NCI-H2227 (cell line): ENCODE measurements around the gene CAVIN1.
A peak's percentile ranks its signal among the peaks of the same experiment; 100 is the strongest.
"Not testable (repeated sequence)": the region's sequence is repeated elsewhere in the genome, so short reads cannot be mapped to it uniquely, and the experiment has no call there.

Source experiments
- DNase-seq: peaks from one replicate; lab custom pipeline; 2025; ENCODE audit not compliant: unreplicated experiment; lab: John Stamatoyannopoulos, UW

The CAVIN1 gene

DNA sequence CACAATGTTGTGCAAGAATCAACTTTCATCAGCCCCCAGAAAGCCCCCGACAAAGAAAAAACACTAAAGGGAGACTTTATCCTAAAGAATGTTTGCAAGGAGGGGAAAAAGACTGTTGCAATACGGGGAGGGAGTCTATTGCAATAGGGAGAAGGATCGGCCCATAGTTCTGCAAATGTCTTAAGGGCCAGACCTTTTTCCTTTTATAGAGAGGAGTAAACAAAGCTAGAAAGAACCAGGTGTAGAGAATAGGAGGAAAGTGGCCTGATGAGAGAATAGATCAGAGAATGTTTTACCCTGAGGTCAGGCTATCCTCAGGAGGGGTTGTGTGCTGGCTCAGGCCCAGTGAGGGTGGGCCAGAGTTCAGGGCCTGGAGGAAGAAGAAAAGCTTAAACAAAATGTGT lies 8.7 kb upstream of the CAVIN1 start:
- DNase-seq = no peak

DNA sequence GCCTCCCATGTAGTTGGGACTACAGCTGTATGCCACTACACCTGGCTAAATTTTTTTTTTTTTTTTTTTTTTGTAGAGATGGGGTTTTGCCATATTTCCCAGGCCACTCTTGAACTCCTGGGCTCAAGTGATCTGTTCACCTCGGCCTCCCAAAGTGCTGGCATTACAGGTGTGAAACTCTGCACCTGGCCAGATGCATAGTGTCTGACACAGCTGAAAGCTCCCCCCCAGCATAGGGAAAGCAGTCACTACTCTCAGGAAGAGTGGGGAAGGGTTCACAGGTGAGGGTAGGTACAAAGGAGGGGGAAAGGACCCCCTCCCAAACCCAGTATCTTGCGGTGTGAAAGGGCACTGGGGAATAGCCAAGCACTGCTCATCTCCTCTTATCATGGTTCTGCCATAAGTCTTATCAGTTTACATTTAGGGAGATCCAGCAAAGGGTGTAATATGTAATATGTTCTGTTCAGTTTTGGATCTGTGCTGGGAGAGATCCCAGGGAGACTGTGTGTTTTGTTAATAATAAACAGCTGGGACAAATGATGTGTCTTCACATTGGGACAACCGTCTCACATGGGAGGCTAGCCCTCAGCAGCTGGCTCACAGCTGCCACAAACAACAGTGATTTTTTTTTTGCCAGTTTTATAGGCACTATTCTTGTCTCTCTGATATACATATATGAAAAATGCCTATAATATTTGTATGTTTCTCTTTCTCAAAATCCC lies 6.8 kb upstream of the CAVIN1 start:
- no peak for DNase-seq

DNA sequence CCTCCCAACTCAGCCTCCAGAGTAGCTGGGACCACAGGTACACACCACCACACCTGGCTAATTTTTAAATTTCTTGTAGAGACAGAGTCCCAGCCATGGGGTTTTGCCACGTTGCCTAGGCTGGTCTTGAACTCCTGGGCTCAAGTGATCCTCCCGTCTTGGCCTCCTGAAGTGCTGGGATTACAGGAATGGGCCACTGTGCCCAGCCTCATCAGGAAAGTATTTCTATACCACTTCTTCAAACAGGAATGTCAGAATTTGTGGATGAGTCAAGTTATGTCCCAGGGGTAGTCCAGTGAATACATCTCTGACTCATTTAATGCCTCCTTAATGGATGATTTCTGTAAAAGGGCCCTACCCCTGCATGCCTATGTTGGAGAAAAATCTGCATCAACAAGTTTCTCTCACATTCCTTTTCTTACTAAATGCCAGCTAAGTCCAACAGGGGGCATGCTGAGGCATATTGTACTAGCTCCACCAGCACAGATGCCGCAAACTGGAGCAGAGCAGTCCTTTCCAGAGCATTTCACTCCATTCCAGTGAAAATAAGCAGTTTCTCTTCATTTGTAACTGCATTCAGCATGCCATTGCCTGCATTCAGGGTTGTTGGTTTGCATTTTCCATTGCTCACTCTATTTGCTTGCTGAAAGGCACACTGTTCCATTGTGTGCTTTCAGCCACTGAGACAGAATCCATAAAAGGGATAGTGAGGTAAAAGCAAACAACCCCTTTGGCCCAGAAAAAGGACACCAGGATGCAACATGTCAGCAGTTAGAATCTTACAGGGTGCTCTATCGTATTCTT lies 5.3 kb upstream of the CAVIN1 start:
- DNase-seq = peak; percentile 74

DNA sequence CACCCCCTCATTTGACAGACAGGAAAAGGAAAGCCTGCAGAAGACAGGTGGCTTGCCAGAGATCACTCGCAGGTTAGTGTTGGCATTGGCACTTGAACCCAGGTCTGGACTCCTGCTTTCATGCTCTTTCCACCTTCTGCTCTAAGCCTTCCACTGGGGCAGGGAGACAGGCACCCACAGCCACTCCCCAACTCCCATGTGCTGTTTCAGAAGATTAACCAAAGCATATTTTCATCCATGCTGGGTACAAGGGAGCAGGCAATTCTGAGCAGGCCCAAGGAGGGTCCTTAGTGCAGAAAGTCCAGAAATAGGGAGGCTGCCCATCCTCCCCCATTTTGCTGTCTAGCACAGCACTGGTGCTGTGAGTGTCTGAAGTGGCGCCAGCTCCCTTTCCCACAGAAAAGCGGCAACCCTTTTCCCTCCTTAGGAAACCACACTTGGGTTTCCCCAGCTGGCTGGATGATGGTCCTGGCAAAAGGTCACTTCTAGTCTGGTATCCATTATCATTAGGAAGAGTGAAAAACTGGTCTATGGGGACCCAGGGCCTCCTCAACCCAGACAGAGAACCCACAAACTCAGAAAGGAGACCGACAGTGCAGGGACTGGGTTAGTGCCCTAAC lies 2.0 kb upstream of the CAVIN1 start:
- no peak for DNase-seq

DNA sequence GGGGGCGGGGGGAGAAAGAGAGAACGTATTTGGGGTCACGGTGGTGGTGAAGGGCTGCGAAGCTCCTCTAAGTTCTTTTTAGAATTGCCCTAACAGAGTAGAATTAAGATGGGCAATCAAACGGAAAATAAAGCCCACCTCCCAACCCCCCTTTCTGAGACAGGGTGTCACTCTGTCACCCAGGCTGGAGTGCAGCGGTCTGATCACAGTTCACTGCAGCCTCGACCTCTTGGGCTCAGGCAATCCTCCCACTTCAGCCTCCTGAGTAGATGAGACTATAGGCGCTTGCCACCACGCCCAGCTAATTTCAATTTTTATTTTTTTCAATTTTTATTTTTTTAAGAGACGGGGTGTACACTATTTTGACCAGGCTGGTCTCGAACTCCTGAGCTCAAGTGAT lies 710 bp upstream of the CAVIN1 start:
- DNase-seq = no peak

DNA sequence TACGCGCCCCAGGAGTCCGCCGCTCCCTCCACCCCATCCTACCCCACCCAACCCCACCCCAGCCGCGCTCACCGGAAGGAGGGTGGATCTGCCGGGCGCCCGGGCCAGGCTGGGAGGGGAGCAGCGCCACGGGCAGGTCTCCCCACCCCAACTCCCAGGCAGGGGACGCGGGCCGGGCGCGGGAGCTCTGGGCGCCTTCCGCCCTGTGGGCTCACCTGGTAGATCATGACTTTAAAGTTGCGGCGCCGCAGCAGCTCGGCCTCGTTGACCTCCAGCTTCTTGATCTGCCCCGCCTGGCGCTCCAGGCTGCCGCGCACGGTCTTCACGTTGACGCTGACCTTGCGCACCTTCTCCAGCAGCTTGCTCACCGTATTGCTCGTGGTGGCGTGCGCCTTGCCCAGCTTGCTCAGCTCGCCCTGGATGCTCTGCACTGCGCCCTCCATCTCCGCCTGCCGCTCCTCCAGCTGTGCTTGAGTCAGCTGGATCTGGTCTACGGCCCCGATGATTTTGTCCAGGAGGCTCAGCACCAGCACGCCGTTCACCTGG lies 571 bp downstream of the CAVIN1 start:
- peak; percentile 44 for DNase-seq

DNA sequence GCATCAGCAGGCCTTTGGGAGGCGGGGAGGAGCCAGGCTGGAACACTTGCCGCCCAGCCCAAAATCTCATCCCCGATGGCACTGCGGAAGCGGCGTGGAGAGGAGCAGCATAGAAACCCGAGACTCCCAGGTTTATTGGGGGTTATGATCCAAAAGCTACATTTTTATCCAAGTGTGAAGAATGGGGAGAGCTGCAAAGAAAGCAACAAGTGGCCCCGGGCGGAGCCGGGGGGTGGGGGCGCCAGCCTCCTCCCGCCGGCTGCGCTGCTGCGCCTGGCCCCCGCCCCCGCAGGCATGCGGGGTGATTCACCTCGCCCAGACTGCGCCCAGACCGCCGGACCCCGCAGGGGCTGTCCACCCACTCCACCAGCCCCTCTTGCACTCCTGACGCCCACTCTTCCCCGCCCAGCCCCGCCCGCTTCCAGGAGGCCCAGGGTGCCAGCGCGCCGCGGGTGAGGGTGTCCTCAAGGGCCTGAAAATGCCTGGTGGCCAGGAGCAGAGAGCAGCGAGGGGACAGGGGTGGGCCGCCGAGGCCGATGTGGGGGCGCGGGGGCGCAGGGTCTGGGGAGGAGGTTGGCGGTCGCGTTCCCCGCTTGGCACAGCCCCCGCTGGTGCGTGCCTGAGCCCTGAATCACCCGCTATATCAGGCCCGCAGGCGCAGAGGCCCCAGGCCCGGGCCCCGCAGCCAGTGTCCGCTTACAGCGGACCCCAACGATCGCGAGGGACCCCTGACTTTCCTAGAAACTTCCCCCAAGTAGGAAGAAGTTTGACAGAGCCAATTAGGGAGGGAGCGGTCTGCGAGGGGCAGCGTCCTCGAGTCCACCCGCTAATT lies 1.3 kb downstream of the CAVIN1 start:
- no peak for DNase-seq

DNA sequence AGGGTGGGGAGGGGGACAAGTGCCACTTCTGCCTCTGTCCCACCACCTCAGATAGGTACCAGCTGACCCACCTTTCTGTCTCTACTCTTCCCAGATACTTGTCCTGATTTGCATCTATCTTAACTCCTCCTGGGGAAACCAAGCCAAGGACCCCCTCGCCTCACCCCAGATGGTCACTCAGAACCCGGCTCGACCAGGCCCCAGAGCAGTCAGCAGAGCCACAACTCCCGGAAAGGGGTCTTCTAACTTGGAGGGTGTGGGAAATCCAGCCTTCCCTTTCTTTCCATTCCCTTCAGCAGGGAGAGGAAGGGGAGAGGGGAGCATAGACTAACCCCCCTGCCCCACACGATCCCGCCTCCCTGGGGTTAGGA lies 1.9 kb downstream of the CAVIN1 start:
- no peak for DNase-seq

DNA sequence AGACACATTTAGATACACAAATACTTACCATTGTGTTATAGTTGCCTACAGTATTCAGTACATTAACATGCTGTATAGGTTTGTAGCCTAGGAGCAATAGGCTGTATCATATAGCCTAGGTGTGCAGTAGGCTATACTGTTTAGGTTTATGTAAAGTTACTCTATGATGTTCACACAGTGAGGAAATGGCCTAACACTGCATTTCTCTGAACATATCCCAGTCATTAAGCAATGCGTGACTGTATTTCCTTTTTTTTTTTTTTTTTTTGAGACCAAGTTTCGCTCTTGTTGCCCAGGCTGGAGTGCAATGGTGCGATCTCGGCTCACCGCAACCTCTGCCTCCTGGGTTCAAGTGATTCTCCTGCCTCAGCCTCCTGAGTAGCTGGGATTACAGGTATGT lies 5.1 kb downstream of the CAVIN1 start:
- DNase-seq = not testable (repeated sequence)

DNA sequence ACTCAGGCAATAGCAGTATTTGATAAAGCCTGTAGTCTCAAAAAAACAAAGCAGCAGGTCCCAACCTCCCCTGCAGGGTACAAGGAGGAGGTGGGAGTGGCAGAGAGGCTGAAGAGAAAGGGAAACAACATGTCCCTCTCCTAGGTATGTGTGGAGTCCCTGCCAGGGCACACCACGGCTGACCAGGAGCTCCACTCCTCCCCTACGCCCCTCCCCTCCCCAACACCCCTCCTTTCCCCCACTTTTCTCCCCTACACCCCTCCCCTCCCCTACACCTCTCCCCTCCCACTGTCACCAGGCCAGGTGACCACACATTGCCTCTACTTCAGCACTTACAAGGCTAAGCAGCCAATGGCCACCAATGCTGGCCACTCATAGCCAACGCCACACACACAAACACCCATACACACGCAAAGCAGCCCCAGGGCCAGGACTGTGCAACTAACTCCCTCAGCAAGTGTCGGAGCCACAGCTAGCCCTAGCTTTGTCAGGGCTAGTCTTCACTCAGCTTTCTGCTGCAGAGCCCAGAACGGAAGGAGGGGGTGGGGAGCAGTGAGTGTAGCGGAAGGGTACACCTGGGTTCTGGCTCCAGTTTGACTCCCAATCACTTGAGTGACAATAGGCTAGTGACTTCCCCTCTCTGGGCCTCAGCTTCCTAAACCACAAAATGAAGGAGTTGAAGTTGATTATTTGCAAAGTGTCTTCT lies 8.2 kb downstream of the CAVIN1 start:
- no peak for DNase-seq

DNA sequence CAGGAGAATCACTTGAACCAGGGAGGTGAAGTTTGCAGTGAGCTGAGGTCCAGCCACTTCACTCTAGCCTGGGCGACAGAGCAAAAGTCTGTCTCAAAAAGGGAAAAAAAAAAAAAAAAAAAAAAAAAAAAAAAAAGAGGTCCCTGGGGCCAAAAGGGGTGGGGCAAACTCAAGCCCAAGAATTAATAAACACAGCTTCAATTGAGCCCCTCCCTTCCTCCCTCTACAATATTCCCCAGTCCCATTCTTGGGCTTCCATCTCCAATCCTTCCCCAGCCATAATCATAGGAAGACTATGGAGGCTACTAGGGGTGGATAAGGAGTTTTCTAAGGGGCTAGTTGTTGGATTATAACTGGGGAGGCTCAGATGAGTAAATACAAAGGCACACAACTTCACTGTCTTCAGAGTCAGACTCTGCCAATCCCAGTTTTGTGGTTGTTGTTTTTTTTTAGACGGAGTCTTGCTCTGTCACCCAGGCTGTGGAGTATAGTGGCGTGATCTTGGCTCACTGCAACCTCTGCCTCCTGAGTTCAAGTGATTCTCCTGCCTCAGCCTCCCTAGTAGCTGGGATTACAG lies 9.5 kb downstream of the CAVIN1 start:
- no peak for DNase-seq

DNA sequence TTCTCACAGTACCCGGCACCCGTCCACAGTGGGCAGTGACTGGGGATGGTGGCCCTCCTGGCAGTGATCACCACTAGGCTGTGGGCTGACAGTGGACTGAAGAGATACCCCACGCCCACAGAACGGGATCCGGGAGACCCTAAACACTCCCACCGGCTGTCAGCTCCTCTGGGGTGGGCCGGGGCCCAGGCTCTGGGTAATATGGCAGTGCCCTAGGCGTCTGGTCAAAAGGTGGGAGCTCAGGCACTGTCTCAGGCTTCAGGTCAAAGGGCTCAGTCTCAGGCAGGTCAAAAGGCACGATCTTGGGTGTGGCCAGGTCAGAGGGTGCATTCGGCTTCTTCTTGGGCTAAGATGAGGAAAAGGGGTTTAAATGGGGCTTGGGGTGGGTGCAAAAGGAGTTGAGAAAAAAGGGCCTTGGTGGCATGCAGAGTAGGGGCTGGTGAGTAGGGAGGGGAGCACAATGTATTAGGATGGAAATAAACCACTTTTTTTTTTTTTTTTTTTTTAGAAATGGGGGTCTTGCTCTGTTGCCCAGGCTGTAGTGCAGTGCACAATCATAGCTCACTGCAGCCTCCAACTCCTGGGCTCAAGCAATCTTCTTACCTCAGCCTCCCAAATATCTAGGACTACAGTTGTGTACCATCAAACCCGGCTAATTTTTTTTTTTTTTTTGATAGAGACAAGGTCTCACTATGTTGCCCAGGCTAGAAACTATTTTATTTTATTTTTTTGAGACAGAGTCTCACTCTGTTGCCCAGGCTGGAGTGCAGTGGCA lies 11.0 kb downstream of the CAVIN1 start:
- DNase-seq = no peak

DNA sequence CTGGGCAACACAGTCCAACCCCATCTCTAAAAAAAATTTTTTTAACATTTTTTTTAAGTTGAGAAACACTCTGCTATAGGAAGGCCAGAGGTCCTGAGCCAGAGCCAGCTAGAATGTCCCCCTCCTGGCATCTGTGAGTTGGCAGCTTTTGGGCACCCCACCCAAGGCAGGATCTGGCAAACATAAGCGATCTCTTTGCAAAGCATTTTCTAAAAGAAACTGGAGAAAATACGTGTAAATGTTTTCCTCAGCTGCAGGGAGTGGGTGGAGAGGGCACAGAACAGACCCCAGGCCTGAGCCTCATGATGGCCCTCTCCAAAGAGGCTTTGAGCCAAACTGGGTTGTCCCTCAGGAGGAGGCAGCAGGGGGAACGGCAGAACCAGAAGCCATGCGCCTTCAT lies 11.7 kb downstream of the CAVIN1 start:
- DNase-seq = no peak

DNA sequence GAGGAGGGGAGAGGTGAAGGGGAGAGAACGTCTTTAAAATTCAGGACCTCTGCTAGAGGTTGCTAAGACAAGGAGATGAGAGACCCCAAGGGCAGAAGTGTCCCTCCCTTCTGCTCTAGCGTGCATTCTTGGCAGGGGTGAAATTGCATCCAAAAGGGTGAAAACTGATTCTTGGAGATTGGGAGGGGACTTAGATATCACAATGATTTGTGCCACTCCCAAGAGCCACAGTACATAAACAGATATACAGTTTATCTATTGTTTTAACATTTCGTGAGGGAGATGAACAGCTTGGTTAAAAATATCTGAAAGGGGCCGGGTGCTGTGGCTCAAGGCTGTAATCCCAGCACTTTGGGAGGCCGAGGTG lies 12.8 kb downstream of the CAVIN1 start:
- DNase-seq = no peak

DNA sequence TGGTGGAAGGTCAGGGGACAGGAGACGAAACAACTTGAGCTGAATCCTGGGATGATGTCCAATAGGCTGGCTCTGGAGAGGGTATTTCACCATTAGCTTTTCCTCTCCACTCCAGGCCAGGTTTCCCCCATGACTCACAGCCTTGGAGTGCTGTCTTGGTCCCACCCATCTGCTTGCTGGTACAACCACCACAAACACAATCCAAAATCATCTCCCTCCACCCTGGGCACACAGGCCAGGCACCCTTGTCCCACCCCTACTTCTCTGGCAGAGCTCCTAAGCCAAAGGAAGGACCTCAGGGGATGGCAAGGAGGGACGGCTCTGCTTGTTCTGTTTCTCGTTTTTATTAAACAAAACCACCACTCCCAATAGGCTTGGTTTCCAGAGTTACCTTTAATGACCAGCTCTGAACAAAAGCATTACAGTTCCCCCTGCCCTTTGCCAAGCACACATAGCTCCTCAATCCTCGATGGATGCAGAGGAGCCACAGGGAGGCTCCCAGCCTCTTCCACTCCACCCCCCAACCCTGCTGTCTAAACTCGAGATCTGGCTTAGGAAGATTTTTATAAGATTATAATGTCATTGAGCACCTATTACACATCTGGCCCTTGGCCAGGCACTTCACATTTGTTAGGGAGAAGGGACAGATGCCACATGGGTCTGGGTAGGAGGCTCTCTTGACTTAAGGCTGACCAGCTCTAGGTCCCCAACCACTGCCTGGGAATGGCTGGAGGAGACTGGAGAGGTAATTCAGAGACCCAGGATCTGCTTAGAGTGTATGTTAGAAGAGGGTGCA lies 13.3 kb downstream of the CAVIN1 start:
- no peak for DNase-seq

DNA sequence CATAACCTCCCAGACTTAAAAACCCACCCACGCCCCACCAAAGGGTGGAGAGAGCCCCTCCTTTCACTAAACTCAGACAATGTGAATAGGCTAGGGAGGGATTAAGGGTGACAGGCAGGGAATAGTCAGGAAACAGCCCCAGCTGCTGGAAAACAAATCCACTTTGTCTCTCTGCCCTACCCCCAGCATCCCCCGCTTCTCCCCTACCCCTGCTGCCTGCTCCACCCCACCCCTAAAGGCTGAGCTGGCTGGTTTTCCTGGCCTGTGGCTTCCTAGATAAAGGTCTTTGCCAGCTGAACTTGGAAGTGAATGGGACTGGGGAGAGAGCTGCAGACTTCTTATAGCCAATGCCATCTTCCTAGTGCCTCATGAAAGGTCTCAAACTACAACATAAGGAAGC lies 15.0 kb downstream of the CAVIN1 start:
- no peak for DNase-seq

DNA sequence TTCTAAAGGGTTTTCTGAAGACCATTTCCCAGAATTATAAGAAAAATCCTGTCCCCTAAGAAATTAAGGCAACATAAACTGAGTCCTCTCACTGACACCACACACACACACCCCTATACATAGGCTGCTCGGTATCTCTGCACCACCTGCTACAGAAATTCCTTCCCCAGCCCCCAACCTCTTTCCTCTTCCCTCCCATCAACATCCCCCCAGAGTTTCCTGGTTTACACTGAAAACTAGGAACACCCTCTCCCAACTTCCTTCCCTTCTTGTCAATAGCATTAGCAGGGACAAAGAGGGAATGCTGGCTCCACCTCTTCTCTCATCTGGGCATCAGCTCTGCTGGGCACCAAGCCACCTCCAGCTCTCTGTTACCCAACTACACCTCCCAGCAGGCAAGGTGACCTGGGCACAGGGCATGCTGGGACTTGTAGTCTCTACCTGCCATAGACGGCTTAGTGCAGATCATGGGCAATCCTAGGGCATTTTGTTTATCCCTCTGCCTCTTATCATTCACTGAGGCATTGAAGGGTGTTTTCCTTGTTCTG lies 15.7 kb downstream of the CAVIN1 start:
- DNase-seq = peak; percentile 76

DNA sequence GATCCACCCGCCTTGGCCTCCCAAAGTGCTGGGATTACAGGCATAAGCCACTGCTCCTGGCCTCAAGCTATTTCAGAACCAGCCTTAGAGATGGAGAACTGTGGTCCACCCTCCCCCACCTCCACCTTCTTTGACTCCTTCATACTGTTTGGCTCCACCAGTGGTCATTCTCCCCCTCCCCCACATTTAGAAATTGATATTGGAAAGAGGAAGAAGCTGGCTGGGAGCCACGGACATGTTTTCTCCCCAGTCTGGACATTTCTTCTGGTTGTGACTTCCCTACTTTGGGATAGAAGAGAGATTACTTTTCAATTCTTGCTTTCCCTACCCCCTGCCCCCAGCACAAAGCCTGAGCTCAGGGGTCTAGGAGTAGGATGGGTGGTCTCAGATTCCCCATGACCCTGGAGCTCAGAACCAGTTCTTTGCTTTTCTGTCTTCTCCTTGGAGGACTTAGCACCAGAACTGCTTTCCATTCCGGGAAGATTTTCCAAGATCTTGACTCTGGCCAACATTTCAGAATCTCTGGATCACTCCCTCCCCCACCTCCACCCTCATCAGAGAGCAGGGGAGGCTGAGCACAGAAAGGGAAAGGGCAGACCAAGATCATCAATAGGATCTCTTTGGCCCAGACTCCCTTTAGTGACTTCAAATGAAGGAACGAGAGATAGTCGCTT lies 16.3 kb downstream of the CAVIN1 start:
- no peak for DNase-seq
